Esophagus (tissue), 2 donors: Measurements from ENCODE around the gene SLC22A15. TPM values are rescaled to one million over a fixed set of nuclear protein-coding genes. Genes with fewer than 3 reads are reported as not detected.

Experiments used
- polyA plus RNA-seq, 2 donors: library from polyadenylated mRNA; stranded (reverse); fragments of 200-250 nt; gene quantifications; one replicate each; pipeline ENCODE4 v1.2.3, GENCODE V29; 2013
- donor health status: healthy with polysubstance abuse.
- donor health status: Bipolar disorder and iron deficiency.

Gene SLC22A15
- polyA plus RNA-seq, 2 donors: 3.1 to 5.1 TPM

Other genes starting within 250 kb of the SLC22A15 start
- gene CASQ2, start 207.8 kb upstream of the SLC22A15 start, polyA plus RNA-seq: 1 to 10 TPM; 2.2 to 6.7 TPM
- 1 to 10 TPM; 1.3 to 1.8 TPM for gene NHLH2, start 135.4 kb upstream of the SLC22A15 start, polyA plus RNA-seq
- 1 to 10 TPM; 2.8 to 7.8 TPM for gene MAB21L3, start 134.9 kb downstream of the SLC22A15 start, polyA plus RNA-seq